Liver (tissue), 3 donors: Measurements from ENCODE around the gene KHK.

Source experiments
- GABPA ChIP-seq, 2 donors: IDR thresholded peaks in 1 of 2; conservative IDR thresholded peaks in 1 of 2; 2 replicates each; pipeline ENCODE4 v1.6.1; 2016; ENCODE audit warnings: antibody characterized with exemption in 2 of 2, mild to moderate bottlenecking in 1 of 2, moderate library complexity in 1 of 2
- HNF4G ChIP-seq: IDR thresholded peaks from 2 replicates; pipeline ENCODE4 v1.6.1; 2016; ENCODE audit warnings: antibody characterized with exemption
- JUND ChIP-seq, 2 donors: IDR thresholded peaks; 2 replicates each; pipeline ENCODE4 v1.6.1; 2016; ENCODE audit warnings: antibody characterized with exemption in 2 of 2
- MAX ChIP-seq: IDR thresholded peaks from 2 replicates; pipeline ENCODE4 v1.6.1; 2016; ENCODE audit warnings: antibody characterized with exemption
- NR2F2 ChIP-seq: IDR thresholded peaks from 2 replicates; pipeline ENCODE4 v1.6.1; 2016; ENCODE audit warnings: antibody characterized with exemption
- REST ChIP-seq: IDR thresholded peaks from 2 replicates; pipeline ENCODE4 v1.6.1; 2016; ENCODE audit warnings: antibody characterized with exemption, mild to moderate bottlenecking
- TF ChIP-seq, protein P1 (sequence below): fragments of 150-350 bp; IDR thresholded peaks from 2 replicates; pipeline ENCODE4 v1.5.1; 2017; ENCODE audit warnings: improper control_type of control experiment, low read depth, low read length; ENCODE audit not compliant: missing input control
- TF ChIP-seq, protein P2 (sequence below): IDR thresholded peaks from 2 replicates; pipeline ENCODE4 v1.6.1; 2016; ENCODE audit warnings: antibody characterized with exemption
- TF ChIP-seq, protein P3 (sequence below): IDR thresholded peaks from 2 replicates; pipeline ENCODE4 v1.6.1; 2016; ENCODE audit warnings: antibody characterized with exemption
- donor health status: healthy.
- donor health status: healthy.

DNA sequence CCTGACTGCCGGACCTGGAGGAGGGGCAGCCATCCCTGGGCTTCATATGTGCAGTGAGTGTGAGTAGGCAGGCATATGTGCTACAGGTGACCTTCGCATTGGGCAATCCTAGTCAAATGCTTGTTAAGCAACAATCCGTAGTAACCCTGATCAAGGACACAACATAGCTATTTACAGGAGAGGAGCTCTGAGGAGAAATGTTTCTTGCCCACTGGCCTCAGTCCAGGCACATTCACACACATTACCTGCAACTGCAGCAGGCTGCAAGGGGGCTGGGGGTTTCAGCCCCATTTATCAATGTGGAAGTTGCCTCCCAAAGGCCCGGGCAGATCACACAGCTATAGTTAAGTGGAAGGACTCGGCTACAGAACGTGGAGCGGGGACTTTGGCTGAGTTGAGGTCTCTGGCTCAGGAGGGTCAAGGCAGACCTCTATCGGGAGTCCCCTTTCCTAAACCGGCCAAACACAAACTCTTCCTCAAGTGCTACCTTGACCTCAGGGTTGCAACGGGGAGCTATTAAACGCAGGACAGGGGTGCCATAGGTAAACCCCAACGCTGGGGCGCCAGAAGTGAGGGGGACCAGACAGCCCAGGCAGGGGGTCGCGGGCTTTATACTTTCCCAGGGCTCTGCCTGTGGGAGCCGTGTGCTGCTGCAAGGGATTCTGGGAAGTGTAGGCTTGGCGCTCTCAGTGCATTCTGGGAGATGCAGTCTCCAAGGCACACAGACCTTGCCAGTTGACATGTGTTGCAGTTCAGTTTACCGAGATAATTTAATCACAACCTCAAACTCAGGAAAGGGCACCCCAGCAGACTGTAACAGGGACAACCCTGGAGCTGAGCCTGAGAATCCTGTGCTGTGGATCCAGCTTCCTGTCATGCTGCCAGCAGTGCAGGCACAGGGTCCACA lies 9.4 kb downstream of the KHK start:
- TF ChIP-seq, protein P1, sequence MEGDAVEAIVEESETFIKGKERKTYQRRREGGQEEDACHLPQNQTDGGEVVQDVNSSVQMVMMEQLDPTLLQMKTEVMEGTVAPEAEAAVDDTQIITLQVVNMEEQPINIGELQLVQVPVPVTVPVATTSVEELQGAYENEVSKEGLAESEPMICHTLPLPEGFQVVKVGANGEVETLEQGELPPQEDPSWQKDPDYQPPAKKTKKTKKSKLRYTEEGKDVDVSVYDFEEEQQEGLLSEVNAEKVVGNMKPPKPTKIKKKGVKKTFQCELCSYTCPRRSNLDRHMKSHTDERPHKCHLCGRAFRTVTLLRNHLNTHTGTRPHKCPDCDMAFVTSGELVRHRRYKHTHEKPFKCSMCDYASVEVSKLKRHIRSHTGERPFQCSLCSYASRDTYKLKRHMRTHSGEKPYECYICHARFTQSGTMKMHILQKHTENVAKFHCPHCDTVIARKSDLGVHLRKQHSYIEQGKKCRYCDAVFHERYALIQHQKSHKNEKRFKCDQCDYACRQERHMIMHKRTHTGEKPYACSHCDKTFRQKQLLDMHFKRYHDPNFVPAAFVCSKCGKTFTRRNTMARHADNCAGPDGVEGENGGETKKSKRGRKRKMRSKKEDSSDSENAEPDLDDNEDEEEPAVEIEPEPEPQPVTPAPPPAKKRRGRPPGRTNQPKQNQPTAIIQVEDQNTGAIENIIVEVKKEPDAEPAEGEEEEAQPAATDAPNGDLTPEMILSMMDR = no peak
- peak; percentile 49 for TF ChIP-seq REST
- peak in 1 of 2 donors; percentile 81 for TF ChIP-seq JUND (IDR thresholded peaks at IDR 0.05)
- peak; percentile 82 for TF ChIP-seq MAX
- peak; percentile 41 for TF ChIP-seq NR2F2
- TF ChIP-seq HNF4G = peak; percentile 56
- TF ChIP-seq, protein P2, sequence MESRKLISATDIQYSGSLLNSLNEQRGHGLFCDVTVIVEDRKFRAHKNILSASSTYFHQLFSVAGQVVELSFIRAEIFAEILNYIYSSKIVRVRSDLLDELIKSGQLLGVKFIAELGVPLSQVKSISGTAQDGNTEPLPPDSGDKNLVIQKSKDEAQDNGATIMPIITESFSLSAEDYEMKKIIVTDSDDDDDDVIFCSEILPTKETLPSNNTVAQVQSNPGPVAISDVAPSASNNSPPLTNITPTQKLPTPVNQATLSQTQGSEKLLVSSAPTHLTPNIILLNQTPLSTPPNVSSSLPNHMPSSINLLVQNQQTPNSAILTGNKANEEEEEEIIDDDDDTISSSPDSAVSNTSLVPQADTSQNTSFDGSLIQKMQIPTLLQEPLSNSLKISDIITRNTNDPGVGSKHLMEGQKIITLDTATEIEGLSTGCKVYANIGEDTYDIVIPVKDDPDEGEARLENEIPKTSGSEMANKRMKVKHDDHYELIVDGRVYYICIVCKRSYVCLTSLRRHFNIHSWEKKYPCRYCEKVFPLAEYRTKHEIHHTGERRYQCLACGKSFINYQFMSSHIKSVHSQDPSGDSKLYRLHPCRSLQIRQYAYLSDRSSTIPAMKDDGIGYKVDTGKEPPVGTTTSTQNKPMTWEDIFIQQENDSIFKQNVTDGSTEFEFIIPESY = peak; percentile 92
- TF ChIP-seq GABPA (IDR thresholded peaks at IDR 0.05 in 1 of 2, conservative IDR thresholded peaks at IDR 0.05 in 1 of 2) = no peak
- TF ChIP-seq, protein P3, sequence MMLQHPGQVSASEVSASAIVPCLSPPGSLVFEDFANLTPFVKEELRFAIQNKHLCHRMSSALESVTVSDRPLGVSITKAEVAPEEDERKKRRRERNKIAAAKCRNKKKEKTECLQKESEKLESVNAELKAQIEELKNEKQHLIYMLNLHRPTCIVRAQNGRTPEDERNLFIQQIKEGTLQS = peak; percentile 64
